GM23248 (cell line): Measurements from ENCODE around the gene PDPK1. TPM values are rescaled to one million over a fixed set of nuclear protein-coding genes. Genes with fewer than 3 reads are reported as not detected.

ENCODE experiments used
- DNase-seq: peaks from one replicate; pipeline ENCODE4 v3.0.0-alpha.2; 2015
- H2AFZ ChIP-seq: fragments of 200-600 bp; sonication (generic); 2 replicates; pipeline ENCODE4 v1.6.1; 2016; ENCODE audit warnings: antibody characterized with exemption
- H3F3A ChIP-seq: fragments of 200-600 bp; sonication (generic); 2 replicates; pipeline ENCODE4 v1.6.1; 2016; ENCODE audit warnings: mild to moderate bottlenecking, antibody characterized with exemption, mixed run types; ENCODE audit not compliant: insufficient read depth
- H3K27ac ChIP-seq: fragments of 200-600 bp; sonication (generic); 2 replicates; pipeline ENCODE4 v1.5.1; 2016; ENCODE audit warnings: mild to moderate bottlenecking
- H3K27me3 ChIP-seq: fragments of 200-600 bp; sonication (generic); replicated peaks from 2 replicates; pipeline ENCODE4 v1.6.1; 2016; ENCODE audit warnings: mild to moderate bottlenecking; ENCODE audit not compliant: insufficient read depth
- H3K36me3 ChIP-seq: fragments of 200-600 bp; sonication (generic); 2 replicates; pipeline ENCODE4 v1.6.1; 2016; ENCODE audit warnings: low read depth, mild to moderate bottlenecking
- H3K4me1 ChIP-seq: fragments of 200-600 bp; sonication (generic); 2 replicates; pipeline ENCODE4 v1.6.1; 2016; ENCODE audit warnings: mild to moderate bottlenecking; ENCODE audit not compliant: insufficient read depth
- H3K4me2 ChIP-seq: fragments of 200-600 bp; sonication (generic); one replicate; pipeline ENCODE4 v1.6.1; 2016; ENCODE audit warnings: mild to moderate bottlenecking; ENCODE audit not compliant: unreplicated experiment
- H3K4me3 ChIP-seq: fragments of 200-600 bp; sonication (generic); 2 replicates; pipeline ENCODE4 v1.5.1; 2016; ENCODE audit warnings: mild to moderate bottlenecking
- H3K79me2 ChIP-seq: fragments of 200-600 bp; sonication (generic); 2 replicates; pipeline ENCODE4 v1.6.1; 2016; ENCODE audit warnings: mild to moderate bottlenecking; ENCODE audit not compliant: insufficient read depth
- H3K9ac ChIP-seq: fragments of 200-600 bp; sonication (generic); 2 replicates; pipeline ENCODE4 v1.6.1; 2016; ENCODE audit warnings: mild to moderate bottlenecking
- H3K9me2 ChIP-seq: fragments of 200-600 bp; sonication (generic); 2 replicates; pipeline ENCODE4 v1.6.1; 2016; ENCODE audit warnings: mixed run types, mild to moderate bottlenecking, moderate library complexity; ENCODE audit not compliant: insufficient read depth
- H3K9me3 ChIP-seq: fragments of 200-600 bp; sonication (generic); one replicate; pipeline ENCODE4 v1.6.1; 2017; ENCODE audit warnings: low read depth
- H4K20me1 ChIP-seq: fragments of 200-600 bp; sonication (generic); 2 replicates; pipeline ENCODE4 v1.6.0; 2016; ENCODE audit not compliant: insufficient read depth
- EZH2 ChIP-seq: fragments of 200-600 bp; sonication (generic); IDR thresholded peaks from 2 replicates; pipeline ENCODE4 v1.6.1; 2018; ENCODE audit warnings: antibody characterized with exemption, mild to moderate bottlenecking; ENCODE audit not compliant: insufficient read depth, poor library complexity, severe bottlenecking
- EZH2phosphoT487 ChIP-seq: fragments of 200-600 bp; sonication (generic); IDR thresholded peaks from 2 replicates; pipeline ENCODE4 v1.6.1; 2018; ENCODE audit warnings: antibody characterized with exemption, moderate library complexity, mild to moderate bottlenecking, low read depth; ENCODE audit not compliant: insufficient read depth
- WGBS, 2 experiments: methylation state at CpG; one replicate each; pipeline ENCODE4 v1.1.6; 2015 to 2017; ENCODE audit warnings: low lambda C conversion rate in 2 of 2, low coverage in 1 of 2; ENCODE audit errors: missing lambda C conversion rate in 2 of 2; 5-methylcytosine and 5-hydroxymethylcytosine counted together
- in situ Hi-C: fragments of 300-500 bp; cut with MboI; formaldehyde crosslinking; loops from 2 replicates; pipeline ENCODE4 v1.15.0; 2020
- polyA plus RNA-seq: library from polyadenylated mRNA; unstranded; fragments of >200 nt; fragmentation: Nextera tagmentation; extraction: Ambion mirVana; gene quantifications from 2 replicates; pipeline ENCODE4 v1.2.1, GENCODE V29; 2016
- total RNA-seq: library from RNA; depleted of rRNA; stranded (reverse); fragments of >200 nt; shearing (Covaris generic); gene quantifications from 2 replicates; pipeline ENCODE4 v1.2.3, GENCODE V29; 2014

Gene PDPK1
- total and polyA plus RNA-seq, 2 experiments from 2014 or later, result 21.6 to 28.1 TPM

GRCh38 chr16:2513405-2514332, 24.2 kb upstream of the PDPK1 start, which contains the start of gene ATP6V0C:
Gene ATP6V0C (plus strand): TSS chr16:2513952. CDS start chr16:2514104, 152 bp downstream.
- peaks cover 44% of the 10 kb centered on the region for H3K79me2 ChIP-seq
- peaks cover 6% of the 10 kb centered on the region; the same call in 1 of the 2 replicates for H4K20me1 ChIP-seq
- no peak for TF ChIP-seq EZH2phosphoT487
- no peak for TF ChIP-seq EZH2
- peak within 1 kb of the TSS; percentile 98 for H3K9ac ChIP-seq
- peaks cover 12% of the 10 kb centered on the region; the same call in 1 of the 2 replicates for H3F3A ChIP-seq
- H3K36me3 ChIP-seq, result no peaks in the 10 kb centered on the region
- H3K9me3 ChIP-seq, result no peaks in the 10 kb centered on the region
- H3K27me3 ChIP-seq, result no peaks in the 10 kb centered on the region
- peak within 1 kb of the TSS; percentile 76 for H3K4me3 ChIP-seq
- peak; percentile 94 for DNase-seq
- peaks cover 17% of the 10 kb centered on the region for H3K4me1 ChIP-seq
- in situ Hi-C loops, result no loop called here
- peak within 1 kb of the TSS; percentile 85 for H3K27ac ChIP-seq
- H2AFZ ChIP-seq, result peak within 1 kb of the TSS; percentile 47; the same call in 1 of the 2 replicates
- no peaks in the 10 kb centered on the region for H3K9me2 ChIP-seq
- WGBS, 2 experiments, result 3 to 6% methylated on average over 45 to 92 of the region's 122 CpGs
- peak within 1 kb of the TSS; percentile 88 for H3K4me2 ChIP-seq

- H3K9ac ChIP-seq, result peak overlapping the region; percentile 98
- peak overlapping the region; percentile 88 for H3K4me2 ChIP-seq
- in situ Hi-C loops, result no loop called here
- peaks cover 24% of the 10 kb centered on the region for H3K4me1 ChIP-seq
- H3K36me3 ChIP-seq, result no peaks in the 10 kb centered on the region
- peak overlapping the region; percentile 85 for H3K27ac ChIP-seq
- no peaks in the 10 kb centered on the region for H3K27me3 ChIP-seq
- 0 to 3% methylated on average over 30 to 49 of the region's 63 CpGs for WGBS, 2 experiments
- H3K79me2 ChIP-seq, result peaks cover 53% of the 10 kb centered on the region
- TF ChIP-seq EZH2phosphoT487, result no peak
- TF ChIP-seq EZH2, result no peak
- peak; percentile 60 for DNase-seq
- H3K9me2 ChIP-seq, result no peaks in the 10 kb centered on the region
- no peaks in the 10 kb centered on the region for H3K9me3 ChIP-seq
- no peak overlapping the region for H2AFZ ChIP-seq
- H3F3A ChIP-seq, result peaks cover 12% of the 10 kb centered on the region; the same call in 1 of the 2 replicates
- H3K4me3 ChIP-seq, result peak overlapping the region; percentile 76
- H4K20me1 ChIP-seq, result peaks cover 6% of the 10 kb centered on the region; the same call in 1 of the 2 replicates
Measured at GRCh38 chr16:2514333-2515179, 23.3 kb upstream of the PDPK1 start.

- Histone ChIP-seq H3K36me3 (no peaks in the 10 kb centered on the region), H3K9me3 (no peaks in the 10 kb centered on the region), H2AFZ (no peak overlapping the region), H3F3A (peaks cover 12% of the 10 kb centered on the region; the same call in 1 of the 2 replicates), H3K4me2 (peak overlapping the region; percentile 88), H3K9ac (peak overlapping the region; percentile 98), H4K20me1 (peaks cover 6% of the 10 kb centered on the region; the same call in 1 of the 2 replicates), H3K27me3 (no peaks in the 10 kb centered on the region), H3K4me1 (peaks cover 28% of the 10 kb centered on the region), H3K79me2 (peaks cover 54% of the 10 kb centered on the region), H3K4me3 (peak overlapping the region; percentile 76), H3K27ac (peak overlapping the region; percentile 85), H3K9me2 (no peaks in the 10 kb centered on the region)
- in situ Hi-C loops, result no loop called here
- TF ChIP-seq EZH2phosphoT487 (no peak), EZH2 (no peak)
- DNase-seq, result peak; percentile 72
- WGBS, 2 experiments, result 19 to 20% methylated on average over 14 of the region's 14 CpGs
Measured at GRCh38 chr16:2515180-2515851, 22.5 kb upstream of the PDPK1 start.
